GM18907 (cell line): Measurements from ENCODE around the gene CTNNBL1.

Source experiments
- ATAC-seq: cut with Tn5 transposase; IDR thresholded peaks from one replicate; pipeline ENCODE4 v1.9.1; 2021; ENCODE audit warnings: mild to moderate bottlenecking, moderate library complexity; ENCODE audit not compliant: unreplicated experiment

The CTNNBL1 gene

DNA sequence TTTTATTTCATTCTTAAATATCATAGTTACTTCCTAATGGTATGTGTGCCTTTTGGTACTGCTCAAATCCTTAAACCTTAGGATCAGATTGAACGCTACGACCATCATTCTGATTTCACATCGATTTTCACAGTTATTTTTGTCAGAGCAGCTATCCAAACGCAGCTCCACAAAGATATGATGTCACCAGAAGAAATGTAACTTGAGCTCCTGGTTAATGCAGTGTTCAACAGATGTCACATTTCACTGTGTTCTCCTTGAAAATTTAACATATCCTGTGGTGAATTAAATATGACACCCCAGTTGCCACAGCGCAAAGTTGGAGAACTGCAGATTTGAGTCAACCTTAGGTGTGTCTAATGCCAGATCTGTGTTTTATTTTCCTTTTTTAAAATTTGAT is 81.4 kb downstream of the CTNNBL1 start:
- no peak for ATAC-seq

GRCh38 chr20:37776049-37776448 is 82.2 kb downstream of the CTNNBL1 start:
- no peak for ATAC-seq

DNA sequence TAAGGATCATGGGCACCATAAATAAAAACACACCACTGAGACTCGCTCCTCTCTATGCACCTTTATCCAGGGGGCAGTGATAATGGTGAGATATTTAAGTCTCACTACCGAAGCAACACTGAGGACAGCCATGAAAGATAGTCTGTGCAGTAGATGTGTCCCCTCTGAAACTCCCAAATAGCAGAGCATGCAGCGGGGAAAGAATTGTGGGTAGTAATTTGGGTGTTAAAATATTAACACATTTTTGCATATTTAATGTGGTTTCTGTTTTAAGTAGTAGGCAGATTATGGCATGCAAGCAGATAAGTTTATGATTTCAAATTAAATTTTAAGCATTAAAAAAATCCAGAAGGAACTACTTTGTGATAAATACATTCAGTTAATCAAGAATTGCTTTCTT is 82.7 kb downstream of the CTNNBL1 start:
- no peak for ATAC-seq

GRCh38 chr20:37777012-37777950 is 83.5 kb downstream of the CTNNBL1 start:
- ATAC-seq: no peak

GRCh38 chr20:37777988-37778659 is 84.3 kb downstream of the CTNNBL1 start:
- no peak for ATAC-seq

GRCh38 chr20:37781626-37782025 is 87.8 kb downstream of the CTNNBL1 start:
- ATAC-seq: no peak

- no peak for ATAC-seq
These were observed 92.2 kb downstream of the CTNNBL1 start for GRCh38 chr20:37786043-37786442.

GRCh38 chr20:37789408-37789807 is 95.6 kb downstream of the CTNNBL1 start:
- no peak for ATAC-seq

DNA sequence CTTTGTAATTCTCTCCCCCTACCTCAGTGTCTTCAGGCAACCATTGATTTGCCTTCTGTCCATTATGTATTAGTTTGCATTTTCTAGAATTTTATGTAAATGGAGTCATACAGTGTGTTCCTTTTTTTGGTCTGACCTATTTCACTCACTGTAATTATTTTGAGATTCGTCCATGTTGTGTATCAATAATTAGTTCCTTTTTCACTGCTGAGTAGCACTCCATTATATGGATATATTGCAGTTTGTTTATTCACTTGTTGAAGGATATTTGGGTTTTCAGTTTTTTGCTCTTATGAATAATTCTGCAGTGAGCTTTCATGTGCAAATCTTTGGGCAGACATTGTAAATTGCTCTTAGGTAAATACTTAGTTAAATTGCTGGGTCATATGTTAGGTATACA is 97.1 kb downstream of the CTNNBL1 start:
- ATAC-seq: no peak

DNA sequence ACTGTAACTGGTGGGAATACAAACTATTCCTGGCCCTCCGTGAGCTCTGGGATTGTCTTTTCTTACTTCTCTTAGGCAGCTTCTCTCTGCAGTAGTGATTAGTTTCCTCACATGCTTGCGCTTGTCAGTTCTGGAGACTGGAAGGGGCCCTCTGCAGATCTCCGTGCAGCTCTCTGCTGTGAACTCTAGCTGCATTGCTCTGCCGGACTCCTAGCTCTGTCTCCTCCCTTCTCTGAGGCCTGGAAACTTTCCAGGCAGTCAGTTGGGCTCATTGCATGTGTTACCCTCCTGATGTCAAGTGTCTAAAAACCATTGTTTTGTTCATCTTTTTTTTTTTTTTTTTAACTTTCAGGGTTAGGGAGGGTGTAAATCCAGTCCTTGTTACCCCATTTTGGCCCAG is 102.3 kb downstream of the CTNNBL1 start:
- no peak for ATAC-seq

DNA sequence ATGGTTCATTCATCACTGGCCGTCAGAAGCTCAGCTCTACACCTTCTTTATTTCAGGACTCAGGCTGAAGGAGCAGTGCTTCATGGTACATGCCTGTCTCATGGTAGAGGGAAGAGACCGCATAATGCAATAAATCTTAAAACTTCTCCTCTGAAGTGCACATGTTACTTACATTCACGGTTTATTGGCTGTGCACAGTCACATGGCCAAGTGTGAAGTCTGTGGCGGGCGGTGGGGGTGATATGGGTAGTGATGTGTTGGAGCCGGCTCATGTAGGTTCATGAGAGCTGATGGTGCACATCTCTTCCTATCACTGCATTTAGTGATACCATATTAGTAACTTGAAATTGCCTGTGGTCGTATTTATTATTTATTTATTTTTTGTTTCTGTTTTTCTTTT is 102.9 kb downstream of the CTNNBL1 start:
- ATAC-seq: no peak

DNA sequence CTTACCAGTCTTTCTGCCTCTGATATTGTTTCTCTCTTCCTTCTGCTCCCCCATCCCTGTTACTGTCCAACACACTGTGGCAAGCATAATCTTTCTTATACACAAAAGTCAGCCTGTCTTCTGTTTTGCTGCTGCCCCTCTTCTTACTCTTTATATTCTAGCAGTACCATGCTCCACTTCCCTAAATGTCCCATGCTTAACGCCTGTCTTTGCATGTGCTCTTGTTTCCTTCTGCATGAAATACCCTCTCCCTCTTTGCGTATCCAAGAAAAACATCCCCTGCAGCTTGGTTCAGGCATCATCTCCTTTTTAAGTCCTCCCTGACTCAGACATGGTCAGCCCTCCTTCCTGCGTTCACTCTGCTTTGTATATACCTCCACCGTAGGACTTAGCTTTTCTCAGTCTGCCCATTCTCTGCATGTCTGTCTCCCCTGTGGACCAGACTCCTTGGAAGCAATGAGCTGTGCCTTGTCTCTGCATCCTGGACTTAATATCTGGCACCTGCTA is 103.9 kb downstream of the CTNNBL1 start:
- no peak for ATAC-seq

GRCh38 chr20:37798312-37798711 is 104.5 kb downstream of the CTNNBL1 start:
- ATAC-seq: no peak

DNA sequence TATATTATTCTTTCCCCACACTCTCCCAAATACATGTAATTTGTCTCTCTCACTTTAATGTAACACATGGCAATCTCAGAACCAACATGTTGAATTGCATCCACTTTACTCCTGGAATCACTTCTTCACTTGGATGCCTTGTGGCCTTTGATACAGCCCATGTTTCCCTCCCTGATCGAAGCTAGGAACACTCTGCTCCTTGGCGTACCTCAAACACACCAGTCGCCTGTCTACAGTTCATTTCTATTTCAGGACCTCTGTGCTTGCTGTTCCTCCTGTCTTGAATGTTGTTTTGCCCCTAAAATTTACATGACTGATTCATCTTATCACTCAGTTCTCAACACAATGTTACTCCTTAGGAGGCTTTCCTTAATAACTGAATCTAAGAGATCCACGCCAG is 106.8 kb downstream of the CTNNBL1 start:
- ATAC-seq: no peak

- no peak for ATAC-seq
These were observed 108.1 kb downstream of the CTNNBL1 start for GRCh38 chr20:37801921-37802320.

DNA sequence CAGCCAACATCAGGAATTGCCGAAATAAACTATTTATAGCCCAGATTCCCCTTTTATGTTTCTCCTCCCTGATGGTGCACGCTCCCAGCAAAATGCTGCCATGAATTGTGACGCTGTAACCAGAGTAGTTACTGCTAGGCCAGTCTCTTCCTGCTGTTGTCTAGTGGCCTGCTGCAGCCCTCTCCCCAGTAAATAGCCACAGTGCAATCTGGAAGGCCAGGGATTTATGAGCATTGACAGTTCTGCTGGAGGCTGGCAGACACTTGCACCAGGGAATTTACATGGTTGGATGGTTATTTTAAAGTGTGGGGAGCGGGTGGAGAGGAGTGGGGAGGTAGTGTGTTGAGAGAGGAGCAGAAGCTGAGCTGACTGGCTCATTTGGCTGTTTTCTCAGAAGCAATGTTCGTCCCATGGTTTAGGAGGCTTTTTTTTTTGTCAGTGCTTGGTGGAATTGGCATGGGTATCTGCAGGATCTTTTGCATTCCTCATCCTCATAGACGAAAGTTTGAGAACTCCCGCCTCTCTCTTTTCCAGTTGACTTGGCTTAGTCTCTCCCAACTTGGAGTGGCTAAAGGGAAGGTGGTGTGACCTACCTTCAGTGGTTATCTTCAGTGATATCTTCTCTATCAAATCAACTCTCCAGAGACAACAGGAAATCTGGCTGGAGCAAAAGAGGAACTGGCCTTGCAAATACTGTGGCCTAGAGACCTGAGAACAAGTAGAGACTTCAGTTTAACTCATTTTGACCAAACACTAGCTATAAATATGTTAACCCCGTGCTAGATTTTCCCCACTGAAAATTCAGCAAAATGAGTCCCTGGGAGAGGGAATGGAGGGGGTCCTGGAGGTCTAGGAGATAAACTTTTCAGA is 109.8 kb downstream of the CTNNBL1 start:
- ATAC-seq: peak; percentile 67

DNA sequence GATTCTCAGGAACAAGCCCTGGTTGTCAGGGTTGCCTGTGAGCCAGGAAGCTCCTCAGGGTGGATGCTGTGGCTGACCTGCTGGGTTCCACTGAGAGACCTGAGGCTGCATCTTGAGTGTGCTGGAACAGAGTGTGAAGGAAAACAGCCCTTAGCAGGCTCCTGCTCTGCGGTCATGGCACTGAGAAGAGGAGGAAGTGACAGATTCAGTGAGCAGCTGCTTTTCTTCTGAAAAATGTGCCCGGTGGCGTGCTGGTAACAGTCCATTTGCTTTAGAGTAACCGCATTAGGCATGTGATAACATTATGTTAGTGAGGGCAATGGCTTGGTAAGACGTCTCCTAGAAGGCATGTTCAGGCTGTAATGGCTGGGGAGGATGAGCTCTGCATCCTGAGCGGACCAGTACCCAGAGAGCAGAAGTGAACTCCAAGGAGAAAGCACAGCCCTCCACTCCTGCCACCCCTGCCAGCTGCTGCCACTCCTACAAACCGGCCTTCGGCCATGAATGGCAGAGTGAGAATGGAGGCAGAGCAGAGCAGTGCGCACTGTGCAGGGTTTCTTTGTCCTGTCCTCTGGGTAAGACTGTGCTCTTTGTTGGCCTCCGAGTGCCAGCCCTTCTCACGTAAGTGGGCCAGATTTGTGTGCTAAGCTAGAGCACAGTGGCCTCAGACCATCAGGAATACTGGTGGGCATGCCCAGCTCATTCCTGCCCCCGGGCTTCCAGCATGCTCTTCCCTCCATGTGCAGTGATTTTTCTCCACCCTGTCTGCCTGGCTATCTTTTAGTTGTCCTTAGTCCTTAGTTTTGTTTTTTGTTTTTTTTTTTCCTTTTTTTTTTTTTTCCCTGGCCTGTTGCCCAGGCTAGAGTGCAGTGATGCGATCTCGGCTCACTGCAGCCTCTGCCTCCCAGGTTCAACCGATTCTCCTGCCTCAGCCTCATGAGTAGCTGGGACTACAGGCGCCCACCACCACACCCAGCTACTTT is 111.0 kb downstream of the CTNNBL1 start:
- ATAC-seq: peak; percentile 72

DNA sequence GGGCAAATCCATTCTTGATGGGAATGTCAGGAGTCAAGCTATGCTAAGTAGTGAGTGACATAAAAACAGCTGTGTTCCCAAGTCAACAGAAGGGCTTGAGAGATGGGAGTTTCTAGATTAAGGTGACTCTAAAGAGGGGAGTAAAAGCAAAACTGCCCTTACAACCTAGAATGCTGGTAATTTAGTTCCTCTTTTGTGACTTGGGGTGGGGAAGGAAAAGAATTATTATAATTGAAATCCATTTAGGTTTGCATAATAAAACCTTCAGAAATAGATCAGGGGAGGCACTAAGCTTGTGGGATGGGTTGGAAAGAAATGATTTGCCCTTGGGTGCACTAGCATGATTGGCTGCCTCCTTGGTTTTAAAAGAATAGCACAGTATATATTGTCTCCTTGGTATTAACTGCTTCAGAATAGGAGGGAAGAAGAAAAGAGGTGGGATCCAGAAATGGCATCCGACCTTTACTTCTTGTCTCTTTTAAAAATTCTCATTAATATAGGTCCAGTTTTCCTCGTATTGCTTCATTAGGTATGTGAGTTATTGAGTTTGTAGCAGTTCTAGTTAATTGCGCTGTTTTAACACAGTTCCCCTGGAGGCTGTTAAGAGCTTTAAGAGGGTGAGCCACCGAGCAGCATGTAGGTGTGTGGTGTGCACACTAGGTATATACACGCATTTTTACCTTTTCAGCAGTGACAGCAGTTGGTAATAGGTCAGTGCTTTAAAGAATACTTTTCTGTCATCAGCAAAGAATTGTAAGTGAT is 113.8 kb downstream of the CTNNBL1 start:
- ATAC-seq: no peak
